ENCODE data around the gene PGC. TPM values are rescaled to one million over a fixed set of nuclear protein-coding genes. Genes with fewer than 3 reads are reported as not detected.

Gene PGC
- polyA plus RNA-seq, 3 donors, result not detected

GRCh38 chr6:41709375-41709774 lies 37.8 kb downstream of the PGC start:
- no peaks in the 10 kb centered on the region for H3K27me3 ChIP-seq (ENCODE audit: control insufficient read depth in 2 of 2, insufficient read depth in 2 of 2, low read length in 2 of 2)
- no peak overlapping the region for H3K4me2 ChIP-seq (replicated peaks; ENCODE audit: extremely low read depth, low read length, poor library complexity, severe bottlenecking)
- 100% methylated on average over 1 of the region's 2 CpGs for WGBS (ENCODE audit: insufficient coverage)
- peaks cover 84% of the 10 kb centered on the region for H3K79me2 ChIP-seq (ENCODE audit: insufficient read depth, low read length)
- intact Hi-C loops (cut with micrococcal nuclease), result loop anchor here (5.0 to 10.0 kb wide), 2 partner anchors 65 to 68 kb away; partner anchors contain the start of gene FRS3 (in 2 of the 2)
- TF ChIP-seq CTCF (IDR thresholded peaks at IDR 0.05), result no peak
- Mint-ChIP-seq H3K4me1 (peaks cover 80% of the 10 kb centered on the region), H3K9me3 (no peaks in the 10 kb centered on the region), H3K4me3 (no peak overlapping the region), H3K27ac (peak overlapping the region in 2 of 7 donors; percentile 28 to 53), H3K36me3 (peaks cover 30 to 46% of the 10 kb centered on the region in 2 donors), H3K27me3 (ENCODE audit: low read depth in 3 of 3) (no peaks in the 10 kb centered on the region)
- peaks cover 82% of the 10 kb centered on the region for H4K20me1 ChIP-seq (ENCODE audit: insufficient read depth, low read length)
- H3K4me3 ChIP-seq (replicated peaks in 1 of 3; ENCODE audit: low read depth in 2 of 3, low read length in 3 of 3), result no peak overlapping the region
- no peak overlapping the region for H2AFZ ChIP-seq (ENCODE audit: insufficient read depth, low read depth, low read length, poor library complexity, severe bottlenecking)
- H3K27ac ChIP-seq (ENCODE audit: low read depth in 1 of 2, low read length in 2 of 2), result no peak overlapping the region
- no peaks in the 10 kb centered on the region for H3K9me3 ChIP-seq (replicated peaks in 1 of 2; ENCODE audit: control insufficient read depth in 1 of 2, insufficient read depth in 1 of 2, low read length in 2 of 2)
- no peak overlapping the region for H3K9ac ChIP-seq (ENCODE audit: insufficient read depth, low read length, poor library complexity, severe bottlenecking)
- H3K4me1 ChIP-seq (ENCODE audit: control insufficient read depth in 1 of 2, insufficient read depth in 2 of 2, low read length in 2 of 2), result peaks cover 72 to 74% of the 10 kb centered on the region in 2 donors
- DNase-seq, result no peak
- peaks cover 2 to 33% of the 10 kb centered on the region in 2 donors for H3K36me3 ChIP-seq (replicated peaks in 1 of 2; ENCODE audit: control insufficient read depth in 1 of 2, insufficient read depth in 2 of 2, low read length in 2 of 2)

- Mint-ChIP-seq H3K27ac (peak overlapping the region in 5 of 7 donors; percentile 92 to 97 (median 95)), H3K27me3 (ENCODE audit: low read depth in 3 of 3) (no peaks in the 10 kb centered on the region), H3K36me3 (peaks cover 30 to 46% of the 10 kb centered on the region in 2 donors), H3K4me3 (no peak overlapping the region), H3K9me3 (no peaks in the 10 kb centered on the region), H3K4me1 (peaks cover 80% of the 10 kb centered on the region)
- H3K4me2 ChIP-seq (replicated peaks; ENCODE audit: extremely low read depth, low read length, poor library complexity, severe bottlenecking), result no peak overlapping the region
- peaks cover 84% of the 10 kb centered on the region for H3K79me2 ChIP-seq (ENCODE audit: insufficient read depth, low read length)
- peak overlapping the region; percentile 87 to 89 for H3K27ac ChIP-seq (ENCODE audit: low read depth in 1 of 2, low read length in 2 of 2)
- DNase-seq, result no peak
- intact Hi-C loops (cut with micrococcal nuclease), result loop anchor here (5.0 to 10.0 kb wide), 2 partner anchors 66 to 68 kb away; partner anchors contain the start of gene FRS3 (in 2 of the 2)
- no peak overlapping the region for H3K9ac ChIP-seq (ENCODE audit: insufficient read depth, low read length, poor library complexity, severe bottlenecking)
- 93% methylated on average over 2 of the region's 3 CpGs for WGBS (ENCODE audit: insufficient coverage)
- peaks cover 82% of the 10 kb centered on the region for H4K20me1 ChIP-seq (ENCODE audit: insufficient read depth, low read length)
- peaks cover 67 to 74% of the 10 kb centered on the region in 2 donors for H3K4me1 ChIP-seq (ENCODE audit: control insufficient read depth in 1 of 2, insufficient read depth in 2 of 2, low read length in 2 of 2)
- TF ChIP-seq CTCF (IDR thresholded peaks at IDR 0.05), result no peak
- H3K27me3 ChIP-seq (ENCODE audit: control insufficient read depth in 2 of 2, insufficient read depth in 2 of 2, low read length in 2 of 2), result no peaks in the 10 kb centered on the region
- H3K9me3 ChIP-seq (replicated peaks in 1 of 2; ENCODE audit: control insufficient read depth in 1 of 2, insufficient read depth in 1 of 2, low read length in 2 of 2), result no peaks in the 10 kb centered on the region
- no peak overlapping the region for H2AFZ ChIP-seq (ENCODE audit: insufficient read depth, low read depth, low read length, poor library complexity, severe bottlenecking)
- peaks cover 2 to 34% of the 10 kb centered on the region in 2 donors for H3K36me3 ChIP-seq (replicated peaks in 1 of 2; ENCODE audit: control insufficient read depth in 1 of 2, insufficient read depth in 2 of 2, low read length in 2 of 2)
- no peak overlapping the region for H3K4me3 ChIP-seq (replicated peaks in 1 of 3; ENCODE audit: low read depth in 2 of 3, low read length in 3 of 3)
Observed at GRCh38 chr6:41708856-41709255, 38.3 kb downstream of the PGC start.

All from CD14-positive monocyte (primary cell).